ENCODE measurements around the gene SUPT5H.

DNA sequence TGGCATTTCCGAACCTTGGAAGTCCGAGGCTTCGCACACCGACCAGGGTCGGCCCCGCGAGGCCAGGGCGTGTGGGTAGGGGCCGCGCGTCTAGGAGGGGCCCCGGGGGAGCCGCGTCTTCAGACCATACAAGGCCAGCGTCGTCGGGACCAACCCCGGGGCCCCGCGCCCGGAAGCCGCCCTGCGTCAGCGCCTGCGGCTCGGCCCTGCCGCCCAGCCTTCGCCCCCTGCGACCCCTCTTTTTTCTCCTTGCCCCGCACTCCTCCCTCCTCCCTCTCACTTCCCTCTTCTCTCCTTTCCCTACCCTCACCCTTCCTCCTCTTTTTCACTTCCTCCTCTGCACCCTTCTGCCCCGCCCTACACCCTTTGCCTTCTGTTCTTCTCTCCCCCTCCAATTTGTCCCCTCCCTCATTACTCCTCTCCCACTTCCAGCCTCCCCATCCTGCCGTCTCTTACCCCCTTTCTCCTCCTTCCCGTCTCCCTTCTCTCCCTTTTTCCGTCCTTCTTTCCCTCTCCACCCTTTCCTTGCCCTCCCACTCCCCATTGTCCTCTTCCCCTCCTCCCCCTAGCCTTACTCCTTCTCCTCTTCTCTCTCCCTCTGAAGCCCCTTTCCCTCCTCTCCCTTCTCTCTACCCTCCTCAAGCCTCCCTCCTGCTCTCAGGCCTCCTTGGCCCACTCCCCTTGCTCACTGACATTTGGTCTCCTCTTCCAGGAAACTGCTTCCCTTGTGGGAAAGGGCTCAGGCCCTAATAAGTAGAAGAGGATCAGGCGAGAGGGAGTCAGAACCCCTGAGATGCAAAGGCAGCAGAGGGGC lies 35.2 kb upstream of the SUPT5H start:
- TF ChIP-seq, protein P1, sequence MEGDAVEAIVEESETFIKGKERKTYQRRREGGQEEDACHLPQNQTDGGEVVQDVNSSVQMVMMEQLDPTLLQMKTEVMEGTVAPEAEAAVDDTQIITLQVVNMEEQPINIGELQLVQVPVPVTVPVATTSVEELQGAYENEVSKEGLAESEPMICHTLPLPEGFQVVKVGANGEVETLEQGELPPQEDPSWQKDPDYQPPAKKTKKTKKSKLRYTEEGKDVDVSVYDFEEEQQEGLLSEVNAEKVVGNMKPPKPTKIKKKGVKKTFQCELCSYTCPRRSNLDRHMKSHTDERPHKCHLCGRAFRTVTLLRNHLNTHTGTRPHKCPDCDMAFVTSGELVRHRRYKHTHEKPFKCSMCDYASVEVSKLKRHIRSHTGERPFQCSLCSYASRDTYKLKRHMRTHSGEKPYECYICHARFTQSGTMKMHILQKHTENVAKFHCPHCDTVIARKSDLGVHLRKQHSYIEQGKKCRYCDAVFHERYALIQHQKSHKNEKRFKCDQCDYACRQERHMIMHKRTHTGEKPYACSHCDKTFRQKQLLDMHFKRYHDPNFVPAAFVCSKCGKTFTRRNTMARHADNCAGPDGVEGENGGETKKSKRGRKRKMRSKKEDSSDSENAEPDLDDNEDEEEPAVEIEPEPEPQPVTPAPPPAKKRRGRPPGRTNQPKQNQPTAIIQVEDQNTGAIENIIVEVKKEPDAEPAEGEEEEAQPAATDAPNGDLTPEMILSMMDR (conservative IDR thresholded peaks at IDR 0.05; ENCODE audit: low read depth, low read length): no peak
- TF ChIP-seq EZH2 (IDR thresholded peaks at IDR 0.05; ENCODE audit: low read length, unreplicated experiment): no peak
- no peak for TF ChIP-seq EZH2phosphoT487 (IDR thresholded peaks at IDR 0.05; ENCODE audit: borderline replicate concordance, low read length)
